ENCODE measurements around the gene GRIK5. TPM values are rescaled to one million over a fixed set of nuclear protein-coding genes. Genes with fewer than 3 reads are reported as not detected.
A peak's percentile ranks its signal among the peaks of the same experiment; 100 is the strongest.

The GRIK5 gene
- total RNA-seq, 2 experiments from 2014 or later: 0.73 to 1.3 TPM

- intact Hi-C loops (cut with micrococcal nuclease; ENCODE audit: unreplicated experiment): loop anchor here (2.0 kb wide), 1 partner anchor 37 kb away; the partner anchor contains the start of gene RABAC1
- Histone ChIP-seq H3K79me2 (ENCODE audit: insufficient read depth, low read depth, low read length) (no peaks in the 10 kb centered on the region), H3K9me3 (ENCODE audit: low read length) (no peaks in the 10 kb centered on the region), H3K9me2 (ENCODE audit: insufficient read depth, low read length) (no peaks in the 10 kb centered on the region), H3K4me3 (ENCODE audit: low read depth, low read length, poor library complexity, severe bottlenecking) (no peak overlapping the region), H3K4me2 (ENCODE audit: low read length) (no peak overlapping the region), H3K36me3 (ENCODE audit: insufficient read depth, low read length) (no peaks in the 10 kb centered on the region), H3K4me1 (ENCODE audit: insufficient read depth, low read length, poor library complexity, severe bottlenecking) (peaks cover 38% of the 10 kb centered on the region), H2AFZ (ENCODE audit: low read length) (no peak overlapping the region), H3K27ac (ENCODE audit: low read depth, low read length, poor library complexity, severe bottlenecking) (no peak overlapping the region), H4K20me1 (ENCODE audit: insufficient read depth, low read length) (no peaks in the 10 kb centered on the region)
- peak; percentile 42 for DNase-seq (ENCODE audit: low spot score)
- ChIA-PET CTCF (ENCODE audit: unreplicated experiment) (no interaction called here), POLR2A (no interaction called here)
- TF ChIP-seq EZH2phosphoT487 (IDR thresholded peaks at IDR 0.05; ENCODE audit: borderline replicate concordance, low read depth, low read length) (no peak), CTCF (conservative IDR thresholded peaks at IDR 0.05; ENCODE audit: low read length) (no peak)
- BruUV-seq (replicated peaks): no TSS peak
Observed at GRCh38 chr19:41995959-41996797, 73.8 kb downstream of the GRIK5 start.

GRCh38 chr19:41994994-41995958 is 74.7 kb downstream of the GRIK5 start:
- H3K36me3 ChIP-seq (ENCODE audit: insufficient read depth, low read length): no peaks in the 10 kb centered on the region

More at GRCh38 chr19:41994994-41995958, 74.7 kb downstream of the GRIK5 start:
- H4K20me1 ChIP-seq (ENCODE audit: insufficient read depth, low read length): no peaks in the 10 kb centered on the region
- H3K4me1 ChIP-seq (ENCODE audit: insufficient read depth, low read length, poor library complexity, severe bottlenecking): peaks cover 38% of the 10 kb centered on the region
- no peaks in the 10 kb centered on the region for H3K9me3 ChIP-seq (ENCODE audit: low read length)
- BruUV-seq (replicated peaks): no TSS peak
- no peaks in the 10 kb centered on the region for H3K79me2 ChIP-seq (ENCODE audit: insufficient read depth, low read depth, low read length)
- CTCF ChIA-PET (ENCODE audit: unreplicated experiment): no interaction called here
- no peak for DNase-seq (ENCODE audit: low spot score)
- H2AFZ ChIP-seq (ENCODE audit: low read length): no peak overlapping the region
- intact Hi-C loops (cut with micrococcal nuclease; ENCODE audit: unreplicated experiment): loop anchor here (2.0 kb wide), 1 partner anchor 36 kb away; the partner anchor contains the start of gene RABAC1
- POLR2A ChIA-PET: no interaction called here
- TF ChIP-seq CTCF (conservative IDR thresholded peaks at IDR 0.05; ENCODE audit: low read length): no peak
- TF ChIP-seq EZH2phosphoT487 (IDR thresholded peaks at IDR 0.05; ENCODE audit: borderline replicate concordance, low read depth, low read length): no peak
- no peak overlapping the region for H3K4me2 ChIP-seq (ENCODE audit: low read length)
- no peak overlapping the region for H3K4me3 ChIP-seq (ENCODE audit: low read depth, low read length, poor library complexity, severe bottlenecking)
- no peaks in the 10 kb centered on the region for H3K9me2 ChIP-seq (ENCODE audit: insufficient read depth, low read length)
- no peak overlapping the region for H3K27ac ChIP-seq (ENCODE audit: low read depth, low read length, poor library complexity, severe bottlenecking)

Measured in OCI-LY7 (cell line).